Skeletal muscle satellite cell (primary cell): ENCODE measurements around the gene TIMM21.

Source experiments
- H3K27me3 ChIP-seq: 2 replicates; pipeline ENCODE4 v1.7.0; 2013; ENCODE audit warnings: low read length; ENCODE audit not compliant: control insufficient read depth, insufficient read depth
- H3K36me3 ChIP-seq: 2 replicates; pipeline ENCODE4 v1.7.0; 2013; ENCODE audit warnings: mild to moderate bottlenecking, control low read depth, low read length; ENCODE audit not compliant: insufficient read depth
- H3K4me1 ChIP-seq: 2 replicates; pipeline ENCODE4 v1.7.0; 2013; ENCODE audit warnings: low read length; ENCODE audit not compliant: control insufficient read depth, insufficient read depth
- H3K4me2 ChIP-seq: 2 replicates; pipeline ENCODE4 v1.7.0; 2013; ENCODE audit warnings: mild to moderate bottlenecking, low read length
- H3K4me3 ChIP-seq: 2 replicates; pipeline ENCODE4 v1.7.0; 2013; ENCODE audit warnings: low read length
- H3K9ac ChIP-seq: 2 replicates; pipeline ENCODE4 v1.7.0; 2013; ENCODE audit warnings: mild to moderate bottlenecking, low read depth, low read length, moderate library complexity
- H3K9me3 ChIP-seq: replicated peaks from 2 replicates; pipeline ENCODE4 v1.7.0; 2013; ENCODE audit warnings: mild to moderate bottlenecking, control low read depth, low read length

Gene TIMM21

GRCh38 chr18:74147491-74147778, 888 bp upstream of the TIMM21 start:
- Histone ChIP-seq H3K27me3 (peaks cover 9% of the 10 kb centered on the region), H3K4me2 (peak overlapping the region; percentile 91), H3K9ac (peak overlapping the region; percentile 95), H3K4me3 (peak overlapping the region; percentile 90), H3K36me3 (peaks cover 5% of the 10 kb centered on the region), H3K4me1 (peaks cover 14% of the 10 kb centered on the region), H3K9me3 (no peaks in the 10 kb centered on the region)

- peak overlapping the region; percentile 91 for H3K4me2 ChIP-seq
- peak overlapping the region; percentile 95 for H3K9ac ChIP-seq
- no peaks in the 10 kb centered on the region for H3K9me3 ChIP-seq
- H3K4me1 ChIP-seq, result peaks cover 14% of the 10 kb centered on the region
- H3K4me3 ChIP-seq, result peak overlapping the region; percentile 90
- H3K36me3 ChIP-seq, result peaks cover 5% of the 10 kb centered on the region
- H3K27me3 ChIP-seq, result peaks cover 8% of the 10 kb centered on the region
These were observed 284 bp downstream of the TIMM21 start for GRCh38 chr18:74148543-74149070.

GRCh38 chr18:74149878-74150277, 1.6 kb downstream of the TIMM21 start:
- Histone ChIP-seq H3K9ac (peak overlapping the region; percentile 95), H3K36me3 (peaks cover 6% of the 10 kb centered on the region), H3K4me3 (peak overlapping the region; percentile 90), H3K27me3 (peaks cover 4% of the 10 kb centered on the region), H3K4me1 (peaks cover 14% of the 10 kb centered on the region), H3K4me2 (peak overlapping the region; percentile 91), H3K9me3 (no peaks in the 10 kb centered on the region)

- no peak overlapping the region for H3K4me3 ChIP-seq
- H3K36me3 ChIP-seq, result peaks cover 22% of the 10 kb centered on the region
- H3K4me1 ChIP-seq, result peaks cover 9% of the 10 kb centered on the region
- no peaks in the 10 kb centered on the region for H3K9me3 ChIP-seq
- no peak overlapping the region for H3K9ac ChIP-seq
- H3K4me2 ChIP-seq, result no peak overlapping the region
- H3K27me3 ChIP-seq, result no peaks in the 10 kb centered on the region
These were observed 3.9 kb downstream of the TIMM21 start for GRCh38 chr18:74152270-74152669.

- H3K9me3 ChIP-seq, result no peaks in the 10 kb centered on the region
- no peaks in the 10 kb centered on the region for H3K27me3 ChIP-seq
- no peak overlapping the region for H3K9ac ChIP-seq
- H3K36me3 ChIP-seq, result peaks cover 23% of the 10 kb centered on the region
- no peak overlapping the region for H3K4me3 ChIP-seq
- H3K4me2 ChIP-seq, result no peak overlapping the region
- peaks cover 8% of the 10 kb centered on the region for H3K4me1 ChIP-seq
These were observed 4.5 kb downstream of the TIMM21 start for GRCh38 chr18:74152857-74153256.

GRCh38 chr18:74153377-74153776, 5.1 kb downstream of the TIMM21 start:
- H3K9ac ChIP-seq, result no peak overlapping the region
- H3K9me3 ChIP-seq, result no peaks in the 10 kb centered on the region
- H3K4me2 ChIP-seq, result no peak overlapping the region
- H3K4me3 ChIP-seq, result no peak overlapping the region
- peaks cover 8% of the 10 kb centered on the region for H3K4me1 ChIP-seq
- H3K27me3 ChIP-seq, result no peaks in the 10 kb centered on the region
- peaks cover 28% of the 10 kb centered on the region for H3K36me3 ChIP-seq

- Histone ChIP-seq H3K27me3 (no peaks in the 10 kb centered on the region), H3K4me3 (no peak overlapping the region), H3K4me1 (peaks cover 8% of the 10 kb centered on the region), H3K36me3 (peaks cover 33% of the 10 kb centered on the region), H3K9ac (no peak overlapping the region), H3K4me2 (no peak overlapping the region), H3K9me3 (no peaks in the 10 kb centered on the region)
These were observed 5.5 kb downstream of the TIMM21 start for GRCh38 chr18:74153793-74154192.

- Histone ChIP-seq H3K4me1 (peaks cover 3% of the 10 kb centered on the region), H3K27me3 (no peaks in the 10 kb centered on the region), H3K4me3 (no peak overlapping the region), H3K36me3 (peaks cover 40% of the 10 kb centered on the region), H3K4me2 (no peak overlapping the region), H3K9me3 (no peaks in the 10 kb centered on the region), H3K9ac (no peak overlapping the region)
These were observed 6.4 kb downstream of the TIMM21 start for GRCh38 chr18:74154716-74155115.

- peaks cover 43% of the 10 kb centered on the region for H3K36me3 ChIP-seq
- no peak overlapping the region for H3K4me3 ChIP-seq
These were observed 7.0 kb downstream of the TIMM21 start for GRCh38 chr18:74155276-74155675.

GRCh38 chr18:74163019-74163660, 14.8 kb downstream of the TIMM21 start:
- no peaks in the 10 kb centered on the region for H3K9me3 ChIP-seq
- H3K4me3 ChIP-seq, result no peak overlapping the region
- peaks cover 28% of the 10 kb centered on the region for H3K36me3 ChIP-seq
- H3K27me3 ChIP-seq, result no peaks in the 10 kb centered on the region
- H3K9ac ChIP-seq, result no peak overlapping the region
- H3K4me2 ChIP-seq, result no peak overlapping the region
- no peaks in the 10 kb centered on the region for H3K4me1 ChIP-seq

More at GRCh38 chr18:74155276-74155675, 7.0 kb downstream of the TIMM21 start:
- no peaks in the 10 kb centered on the region for H3K4me1 ChIP-seq
- no peak overlapping the region for H3K4me2 ChIP-seq
- no peaks in the 10 kb centered on the region for H3K27me3 ChIP-seq
- no peaks in the 10 kb centered on the region for H3K9me3 ChIP-seq
- no peak overlapping the region for H3K9ac ChIP-seq

GRCh38 chr18:74166386-74166785, 18.1 kb downstream of the TIMM21 start:
- H3K4me1 ChIP-seq, result no peaks in the 10 kb centered on the region
- peaks cover 7% of the 10 kb centered on the region for H3K27me3 ChIP-seq
- no peaks in the 10 kb centered on the region for H3K9me3 ChIP-seq
- no peak overlapping the region for H3K4me3 ChIP-seq
- no peak overlapping the region for H3K9ac ChIP-seq
- peaks cover 3% of the 10 kb centered on the region for H3K36me3 ChIP-seq
- no peak overlapping the region for H3K4me2 ChIP-seq

GRCh38 chr18:74171910-74172606, 23.7 kb downstream of the TIMM21 start:
- no peaks in the 10 kb centered on the region for H3K36me3 ChIP-seq
- no peaks in the 10 kb centered on the region for H3K9me3 ChIP-seq
- no peak overlapping the region for H3K9ac ChIP-seq
- no peaks in the 10 kb centered on the region for H3K4me1 ChIP-seq
- no peak overlapping the region for H3K4me3 ChIP-seq
- H3K27me3 ChIP-seq, result peaks cover 36% of the 10 kb centered on the region
- H3K4me2 ChIP-seq, result no peak overlapping the region
